Adrenal gland (tissue), 5 donors: ENCODE measurements around the gene IRAK3.

Experiments
- CTCF ChIP-seq, 6 experiments: fragments of 450-650 bp in 4 of 6; fragments of 200-600 bp in 2 of 6; sonication (generic) in 1 of 6; IDR thresholded peaks; 1 replicate in 5 of 6; 2 replicates in 1 of 6; pipeline versions ENCODE4 v1.5.1 to v1.8.0; 2016 to 2021; ENCODE audit warnings: antibody characterized with exemption in 6 of 6, mild to moderate bottlenecking in 2 of 6, moderate library complexity in 1 of 6
- POLR2A ChIP-seq, 2 donors: fragments of 450-650 bp; IDR thresholded peaks; one replicate each; pipeline ENCODE4 v1.6.1; 2017; ENCODE audit warnings: antibody characterized with exemption in 2 of 2, mild to moderate bottlenecking in 2 of 2, moderate library complexity in 1 of 2
- donor health status: DM: no; HTN: no; CAD: no.

- TF ChIP-seq CTCF (IDR thresholded peaks at IDR 0.05) (no peak), POLR2A (IDR thresholded peaks at IDR 0.05) (no peak)
These were observed 17.1 kb downstream of the IRAK3 start for GRCh38 chr12:66206141-66206540.
